PC-9 (cell line): ENCODE data around the gene CCDC18. TPM values are rescaled to one million over a fixed set of nuclear protein-coding genes. Genes with fewer than 3 reads are reported as not detected.
"Not testable (repeated sequence)": the region's sequence is repeated elsewhere in the genome, so short reads cannot be mapped to it uniquely, and the experiment has no call there.

Experiments
- BruUV-seq: library from RNA; stranded (reverse); fragments of 400-500 nt; replicated peaks from 2 replicates; lab custom pipeline; 2021; lab: Mats Ljungman, UMichigan
- CTCF ChIA-PET: fragments of 300-600 bp; sonication (Branson Sonifier 250); formaldehyde crosslinking; loops from one replicate; lab custom pipeline; 2022; ENCODE audit warnings: antibody characterized with exemption; lab: Charles Lee
- POLR2A ChIA-PET: fragments of 300-600 bp; sonication (Branson Sonifier 250); formaldehyde crosslinking; loops from one replicate; lab custom pipeline; 2022; ENCODE audit warnings: antibody characterized with exemption; ENCODE audit not compliant: unreplicated experiment; lab: Charles Lee
- DNase-seq, 2 experiments: peaks; one replicate each; pipeline versions ENCODE4 v3.0.0 to v3.0.0-alpha.2; 2015 to 2022; ENCODE audit warnings: mixed read lengths in 1 of 2
- H2AFZ ChIP-seq: fragments of 200-600 bp; sonication (generic); 2 replicates; pipeline ENCODE4 v1.8.1; 2017; ENCODE audit warnings: antibody characterized with exemption
- H3F3A ChIP-seq: fragments of 200-600 bp; sonication (generic); 2 replicates; pipeline ENCODE4 v1.8.1; 2017; ENCODE audit warnings: antibody characterized with exemption, mild to moderate bottlenecking, low read depth; ENCODE audit not compliant: insufficient read depth
- H3K27ac ChIP-seq: fragments of 200-600 bp; sonication (generic); 2 replicates; pipeline ENCODE4 v1.6.1; 2016; ENCODE audit warnings: mixed run types
- H3K27me3 ChIP-seq: fragments of 200-600 bp; sonication (generic); 2 replicates; pipeline ENCODE4 v1.6.1; 2016; ENCODE audit warnings: low read depth, mixed run types; ENCODE audit not compliant: insufficient read depth
- H3K36me3 ChIP-seq: fragments of 200-600 bp; sonication (generic); 2 replicates; pipeline ENCODE4 v1.6.1; 2016; ENCODE audit warnings: low read depth, mixed run types
- H3K4me1 ChIP-seq: fragments of 200-600 bp; sonication (generic); replicated peaks from 2 replicates; pipeline ENCODE4 v1.6.1; 2016; ENCODE audit warnings: mixed run types; ENCODE audit not compliant: insufficient read depth
- H3K4me2 ChIP-seq: fragments of 200-600 bp; sonication (generic); 2 replicates; pipeline ENCODE4 v1.6.1; 2017; ENCODE audit warnings: mixed run types
- H3K4me3 ChIP-seq: fragments of 200-600 bp; sonication (generic); 2 replicates; pipeline ENCODE4 v1.6.1; 2016; ENCODE audit warnings: mixed run types
- H3K79me2 ChIP-seq: fragments of 200-600 bp; sonication (generic); 2 replicates; pipeline ENCODE4 v1.6.1; 2017; ENCODE audit warnings: low read depth, mixed run types
- H3K9me2 ChIP-seq: fragments of 200-600 bp; sonication (generic); 2 replicates; pipeline ENCODE4 v1.8.1; 2017; ENCODE audit warnings: mild to moderate bottlenecking; ENCODE audit not compliant: insufficient read depth
- H3K9me3 ChIP-seq: fragments of 200-600 bp; sonication (generic); 2 replicates; pipeline ENCODE4 v1.8.1; 2016; ENCODE audit warnings: low read depth; ENCODE audit not compliant: insufficient read depth
- H4K20me1 ChIP-seq: fragments of 200-600 bp; sonication (generic); 2 replicates; pipeline ENCODE4 v1.8.1; 2017; ENCODE audit not compliant: insufficient read depth
- EZH2 ChIP-seq: fragments of 200-600 bp; sonication (generic); IDR thresholded peaks from 2 replicates; pipeline ENCODE4 v1.8.0; 2017; ENCODE audit warnings: antibody characterized with exemption, low read depth
- intact Hi-C: fragments of 100-400 bp; cut with micrococcal nuclease; formaldehyde crosslinking; loops from one replicate; pipeline ENCODE4 v1.10.0; 2022; ENCODE audit not compliant: unreplicated experiment
- total RNA-seq: library from RNA; stranded (reverse); gene quantifications from 2 replicates; pipeline ENCODE4 v1.2.3, GENCODE V29; 2021
- TF ChIP-seq, protein P1 (sequence below): fragments of 200-600 bp; sonication (generic); conservative IDR thresholded peaks from 2 replicates; pipeline ENCODE4 v1.6.1; 2017; ENCODE audit warnings: mixed run types, antibody characterized with exemption, mild to moderate bottlenecking, moderate library complexity

The CCDC18 gene
- total RNA-seq, 1 experiment from 2014 or later: 15.4 TPM

DNA sequence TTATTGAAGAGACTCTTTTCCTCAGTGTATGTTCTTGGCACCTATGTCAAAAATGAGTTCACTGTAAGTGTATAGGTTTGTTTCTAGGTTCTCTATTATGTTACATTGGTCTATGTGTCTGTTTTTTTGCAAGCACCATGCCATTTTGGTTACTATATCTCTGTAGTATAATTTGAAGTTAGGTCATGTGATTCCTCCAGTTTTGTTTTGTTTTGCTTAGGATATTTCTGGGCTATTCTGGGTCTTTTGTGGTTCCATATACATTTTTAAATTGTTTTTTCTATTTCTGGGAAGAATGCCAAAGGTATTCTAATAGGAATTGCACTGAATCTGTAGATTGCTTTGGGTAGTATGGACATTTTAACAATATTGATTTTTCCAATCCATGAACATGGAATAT lies 13.5 kb upstream of the CCDC18 start:
- Histone ChIP-seq H3K79me2 (peaks cover 98% of the 10 kb centered on the region), H3K9me3 (no peaks in the 10 kb centered on the region), H3K4me3 (no peak overlapping the region), H3K27me3 (no peaks in the 10 kb centered on the region), H3F3A (no peaks in the 10 kb centered on the region; the same call in 1 of the 2 replicates), H3K36me3 (peaks cover 36% of the 10 kb centered on the region), H4K20me1 (peaks cover 50% of the 10 kb centered on the region), H3K9me2 (0 out of 2 replicates have a peak, but pooled peaks cover 4% of the 10 kb centered on the region), H3K4me1 (no peaks in the 10 kb centered on the region), H3K27ac (no peak overlapping the region), H2AFZ (no peak overlapping the region), H3K4me2 (no peak overlapping the region)
- no TSS peak for BruUV-seq
- TF ChIP-seq, protein P1, sequence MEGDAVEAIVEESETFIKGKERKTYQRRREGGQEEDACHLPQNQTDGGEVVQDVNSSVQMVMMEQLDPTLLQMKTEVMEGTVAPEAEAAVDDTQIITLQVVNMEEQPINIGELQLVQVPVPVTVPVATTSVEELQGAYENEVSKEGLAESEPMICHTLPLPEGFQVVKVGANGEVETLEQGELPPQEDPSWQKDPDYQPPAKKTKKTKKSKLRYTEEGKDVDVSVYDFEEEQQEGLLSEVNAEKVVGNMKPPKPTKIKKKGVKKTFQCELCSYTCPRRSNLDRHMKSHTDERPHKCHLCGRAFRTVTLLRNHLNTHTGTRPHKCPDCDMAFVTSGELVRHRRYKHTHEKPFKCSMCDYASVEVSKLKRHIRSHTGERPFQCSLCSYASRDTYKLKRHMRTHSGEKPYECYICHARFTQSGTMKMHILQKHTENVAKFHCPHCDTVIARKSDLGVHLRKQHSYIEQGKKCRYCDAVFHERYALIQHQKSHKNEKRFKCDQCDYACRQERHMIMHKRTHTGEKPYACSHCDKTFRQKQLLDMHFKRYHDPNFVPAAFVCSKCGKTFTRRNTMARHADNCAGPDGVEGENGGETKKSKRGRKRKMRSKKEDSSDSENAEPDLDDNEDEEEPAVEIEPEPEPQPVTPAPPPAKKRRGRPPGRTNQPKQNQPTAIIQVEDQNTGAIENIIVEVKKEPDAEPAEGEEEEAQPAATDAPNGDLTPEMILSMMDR: no peak
- ChIA-PET CTCF (no interaction called here), POLR2A (interaction anchor here (0.6 to 0.7 kb wide), 2 partner anchors 16 to 219 kb away, joined by 3 to 4 read pairs; no protein-coding TSS in a partner anchor)
- DNase-seq: no peak
- intact Hi-C loops: no loop called here

GRCh38 chr1:93170141-93170678 lies 10.3 kb upstream of the CCDC18 start:
- DNase-seq, H3K4me1 ChIP-seq, H3F3A ChIP-seq, intact Hi-C loops, H3K27me3 ChIP-seq, H2AFZ ChIP-seq, H3K9me2 ChIP-seq, POLR2A ChIA-PET, BruUV-seq, H3K27ac ChIP-seq, H3K4me2 ChIP-seq, H3K4me3 ChIP-seq, H3K9me3 ChIP-seq: not testable (repeated sequence)
- peaks cover 55% of the 10 kb centered on the region for H4K20me1 ChIP-seq
- H3K36me3 ChIP-seq: peaks cover 52% of the 10 kb centered on the region
- peaks cover 96% of the 10 kb centered on the region for H3K79me2 ChIP-seq
- CTCF ChIA-PET: interaction anchor here (0.7 kb wide), 1 partner anchor 8 kb away, joined by 3 read pairs; no protein-coding TSS in a partner anchor

DNA sequence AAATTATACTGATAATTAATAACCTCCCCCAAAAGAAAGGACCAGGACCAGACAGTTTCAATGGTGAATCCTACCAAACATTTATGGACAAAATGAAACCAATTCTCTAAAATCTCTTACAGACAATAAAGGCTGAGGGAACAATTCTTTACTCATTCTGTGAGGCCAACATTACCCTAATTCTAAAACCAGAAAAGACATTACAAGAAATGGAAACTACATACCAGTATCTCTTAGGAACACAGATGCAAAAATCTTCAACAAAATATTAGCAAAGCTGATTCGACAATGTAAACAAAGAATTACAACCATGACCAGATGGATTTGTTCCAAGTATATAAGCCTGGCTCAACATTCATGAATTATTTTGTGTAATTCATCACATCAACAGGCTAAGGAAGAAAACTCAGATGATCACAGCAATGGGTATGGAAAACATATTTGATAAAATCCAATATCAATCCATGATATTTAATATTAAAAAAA lies 8.9 kb upstream of the CCDC18 start:
- no peak for DNase-seq
- H3K4me2 ChIP-seq: no peak overlapping the region
- H3K4me3 ChIP-seq: no peak overlapping the region
- ChIA-PET POLR2A (no interaction called here), CTCF (no interaction called here)
- TF ChIP-seq, protein P1: no peak
- TF ChIP-seq EZH2: no peak
- no peaks in the 10 kb centered on the region for H3K9me2 ChIP-seq
- H3K27me3 ChIP-seq: no peaks in the 10 kb centered on the region
- H3K9me3 ChIP-seq: no peaks in the 10 kb centered on the region
- peaks cover 57% of the 10 kb centered on the region for H4K20me1 ChIP-seq
- no peak overlapping the region for H2AFZ ChIP-seq
- H3K27ac ChIP-seq: no peak overlapping the region
- H3F3A ChIP-seq: peaks cover 4% of the 10 kb centered on the region; the same call in 1 of the 2 replicates
- intact Hi-C loops: no loop called here
- H3K4me1 ChIP-seq: 0 out of 2 replicates have a peak, but pooled peaks cover 6% of the 10 kb centered on the region
- peaks cover 58% of the 10 kb centered on the region for H3K36me3 ChIP-seq
- no TSS peak for BruUV-seq
- H3K79me2 ChIP-seq: peaks cover 96% of the 10 kb centered on the region
